ENCODE results near the gene GTPBP3.

Gene GTPBP3

DNA sequence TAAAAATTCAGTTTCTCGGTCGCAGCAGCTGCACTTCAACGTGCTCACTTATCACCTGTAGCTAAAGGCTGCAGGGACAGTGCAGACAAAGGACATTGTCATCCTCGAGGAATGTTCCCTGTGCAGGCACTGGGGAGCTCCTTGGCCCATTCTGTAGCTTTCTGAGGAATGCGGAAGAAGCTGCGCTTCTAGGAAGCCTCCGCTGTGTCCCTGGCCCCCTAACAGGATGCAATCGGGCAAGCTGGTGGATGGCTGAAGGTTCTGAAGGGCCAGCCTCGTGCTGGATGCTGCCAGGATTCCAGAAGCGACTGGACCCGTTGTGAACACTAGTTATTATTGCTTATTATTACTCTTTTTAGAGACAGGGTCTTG, 10.8 kb upstream of the GTPBP3 start:
- DNase-seq = no peak

DNA sequence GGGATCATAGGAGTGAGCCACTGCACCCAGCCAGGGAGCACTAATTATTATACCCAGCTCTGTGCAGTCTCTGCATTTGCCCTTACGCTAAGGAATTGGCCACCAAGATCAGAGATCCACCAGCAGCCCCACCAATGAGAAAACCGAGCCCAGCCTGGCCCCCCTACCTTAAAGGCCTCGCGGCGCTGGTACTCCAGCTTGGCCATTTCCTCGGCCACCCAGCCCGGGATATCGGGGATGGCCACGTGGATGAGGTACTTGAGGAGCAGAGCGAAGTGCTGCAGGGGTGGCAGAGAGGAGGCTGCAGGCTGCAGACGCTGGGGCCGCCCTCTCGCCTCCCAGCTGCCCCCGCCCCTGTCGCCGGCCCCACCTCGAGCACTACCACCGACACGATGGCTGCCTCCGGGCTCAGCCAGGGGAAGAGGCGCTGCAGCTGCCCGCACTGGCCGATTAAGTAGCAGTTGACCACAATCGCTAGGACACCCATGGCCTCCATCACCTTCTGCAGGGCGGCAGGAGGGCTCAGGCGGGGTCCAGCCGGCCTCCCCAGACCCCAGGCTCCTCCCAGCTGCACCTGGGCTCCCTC, 10.2 kb upstream of the GTPBP3 start:
- intact Hi-C loops (cut with DNase I) = no loop called here

More for the DNA sequence above, 10.8 kb upstream of the GTPBP3 start:
- intact Hi-C loops (cut with DNase I) = no loop called here

DNA sequence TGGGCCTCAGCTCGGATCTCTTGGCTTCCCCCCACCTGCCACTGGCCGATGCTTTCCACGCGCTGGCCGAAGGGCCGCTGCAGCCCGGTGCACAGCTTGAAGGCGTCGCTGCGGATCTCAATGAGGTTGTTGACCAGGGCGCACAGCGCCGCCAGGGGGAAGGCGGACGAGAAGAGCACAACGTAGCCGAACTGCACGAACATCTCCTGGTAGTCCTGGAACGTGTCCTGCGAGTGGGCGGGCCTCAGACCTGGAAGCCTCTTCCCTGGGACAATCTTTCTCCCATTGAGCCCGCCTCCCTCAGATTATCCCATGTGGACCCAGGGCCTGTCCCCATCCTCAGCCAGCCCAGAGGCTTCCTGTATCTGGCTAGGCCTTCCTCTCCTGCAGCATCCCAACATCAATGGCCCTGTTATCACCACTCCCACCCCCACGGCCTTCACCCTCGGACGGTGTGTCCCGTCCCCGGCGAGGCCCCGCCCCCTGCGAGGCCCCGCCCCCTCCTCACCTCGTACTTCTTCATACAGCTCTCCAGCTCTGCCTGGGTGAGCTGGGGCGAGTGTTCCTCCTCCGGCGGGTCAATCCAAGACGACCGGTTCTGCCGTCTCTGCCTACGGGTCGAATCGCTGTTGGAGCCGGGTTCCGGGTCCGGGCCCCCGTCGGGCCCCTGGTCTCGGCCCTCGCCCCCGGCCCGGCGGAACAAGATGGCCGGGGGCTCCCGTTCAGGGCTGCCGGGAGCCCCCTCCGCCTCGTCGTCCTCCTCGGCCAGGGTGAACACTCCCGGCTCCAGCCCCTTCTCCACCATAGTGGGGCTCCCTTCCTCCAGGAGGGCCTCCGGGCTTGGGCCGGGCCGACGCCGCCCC, 9.5 kb upstream of the GTPBP3 start:
- DNase-seq = no peak
- intact Hi-C loops (cut with DNase I) = no loop called here

More for the DNA sequence above, 10.2 kb upstream of the GTPBP3 start:
- DNase-seq = no peak

DNA sequence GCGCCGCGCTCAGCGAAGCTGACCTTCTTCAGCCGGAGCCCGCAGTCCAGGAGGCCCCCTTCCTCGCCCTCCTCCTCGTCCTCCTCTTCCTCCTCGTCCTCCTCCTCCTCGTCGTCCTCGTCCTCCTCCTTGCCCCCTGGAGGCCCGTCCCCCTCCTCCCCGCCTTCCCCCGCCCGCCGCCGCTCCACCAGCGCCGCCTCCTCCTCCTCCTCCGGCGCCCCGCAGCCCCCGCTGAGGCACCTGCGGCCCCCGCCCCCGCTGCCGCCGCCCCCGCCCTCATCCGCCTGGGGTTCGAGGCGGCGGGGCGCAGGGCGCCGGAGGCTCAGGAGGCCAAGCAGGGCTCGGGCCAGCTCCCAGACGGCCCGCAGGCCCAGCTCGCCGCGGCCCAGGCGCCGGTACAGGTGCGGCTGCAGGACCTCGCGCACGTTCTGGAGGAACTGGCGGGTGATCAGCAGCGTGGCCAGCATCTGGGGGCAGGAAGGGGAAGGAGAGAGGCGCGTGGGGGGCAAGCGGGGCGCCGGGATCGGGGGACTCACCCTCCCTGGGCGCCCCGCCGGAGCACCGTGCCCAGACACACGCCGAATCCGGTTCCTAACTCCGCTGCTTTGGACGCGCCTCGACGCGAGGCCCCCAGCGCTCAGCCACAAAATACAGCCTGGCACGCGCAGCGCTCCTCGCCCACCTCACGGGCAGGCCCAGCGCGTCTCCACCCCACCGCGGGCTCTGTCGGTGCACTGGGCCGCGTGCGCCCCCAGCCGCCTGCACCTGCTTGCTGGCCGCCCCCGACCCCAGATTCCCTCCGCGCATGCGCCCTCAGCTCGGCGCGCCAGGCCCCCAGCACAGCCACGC, 8.6 kb upstream of the GTPBP3 start:
- intact Hi-C loops (cut with DNase I) = no loop called here
- peak in 1 of 10 donors; percentile 79 for DNase-seq

DNA sequence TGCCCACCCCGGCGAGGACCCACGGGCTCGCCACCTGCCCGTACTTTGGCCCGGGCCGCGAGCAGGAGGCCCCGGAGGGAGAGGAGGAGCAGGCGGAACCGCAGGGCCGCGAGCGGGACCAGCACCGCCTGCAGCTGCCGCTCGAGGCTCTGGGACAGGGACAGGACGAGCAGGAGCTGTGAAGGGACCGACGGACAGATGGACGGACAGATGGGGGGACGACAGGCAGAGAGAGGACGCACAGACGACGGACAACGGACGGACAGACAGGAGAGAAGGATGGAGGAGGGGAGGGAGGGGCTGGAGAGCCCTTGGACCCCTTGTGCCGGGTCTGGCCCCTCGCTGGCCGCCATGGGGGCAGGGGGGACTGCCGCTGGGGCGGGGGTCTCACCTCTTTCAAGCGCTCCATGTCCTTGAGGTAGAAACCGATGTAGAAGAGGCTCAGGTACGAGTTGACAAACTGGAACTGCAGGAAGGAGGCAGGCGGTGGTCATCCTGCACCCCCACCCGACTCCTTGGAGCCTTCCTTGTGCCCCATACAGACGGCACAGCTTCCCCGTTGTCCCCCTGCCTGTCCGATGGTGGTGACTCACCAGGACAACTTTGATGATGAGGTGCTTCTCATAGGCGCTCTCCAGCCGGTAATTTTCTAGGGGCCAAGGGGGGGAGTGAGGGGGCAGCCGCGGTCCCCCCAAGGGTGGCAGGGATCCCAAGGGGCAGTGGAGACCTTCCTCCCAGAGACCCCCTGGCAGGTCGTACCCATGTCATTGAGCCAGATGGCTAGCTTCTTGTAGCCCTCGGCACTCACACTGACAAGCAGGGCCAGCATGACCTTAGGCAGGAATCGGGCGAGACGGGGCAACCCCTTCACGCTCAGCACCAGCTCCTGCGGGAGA, 7.7 kb upstream of the GTPBP3 start:
- no peak for DNase-seq
- intact Hi-C loops (cut with DNase I) = loop anchor here (10.0 kb wide), 1 partner anchor 145 kb away; the partner anchor contains the start of gene SLC27A1

DNA sequence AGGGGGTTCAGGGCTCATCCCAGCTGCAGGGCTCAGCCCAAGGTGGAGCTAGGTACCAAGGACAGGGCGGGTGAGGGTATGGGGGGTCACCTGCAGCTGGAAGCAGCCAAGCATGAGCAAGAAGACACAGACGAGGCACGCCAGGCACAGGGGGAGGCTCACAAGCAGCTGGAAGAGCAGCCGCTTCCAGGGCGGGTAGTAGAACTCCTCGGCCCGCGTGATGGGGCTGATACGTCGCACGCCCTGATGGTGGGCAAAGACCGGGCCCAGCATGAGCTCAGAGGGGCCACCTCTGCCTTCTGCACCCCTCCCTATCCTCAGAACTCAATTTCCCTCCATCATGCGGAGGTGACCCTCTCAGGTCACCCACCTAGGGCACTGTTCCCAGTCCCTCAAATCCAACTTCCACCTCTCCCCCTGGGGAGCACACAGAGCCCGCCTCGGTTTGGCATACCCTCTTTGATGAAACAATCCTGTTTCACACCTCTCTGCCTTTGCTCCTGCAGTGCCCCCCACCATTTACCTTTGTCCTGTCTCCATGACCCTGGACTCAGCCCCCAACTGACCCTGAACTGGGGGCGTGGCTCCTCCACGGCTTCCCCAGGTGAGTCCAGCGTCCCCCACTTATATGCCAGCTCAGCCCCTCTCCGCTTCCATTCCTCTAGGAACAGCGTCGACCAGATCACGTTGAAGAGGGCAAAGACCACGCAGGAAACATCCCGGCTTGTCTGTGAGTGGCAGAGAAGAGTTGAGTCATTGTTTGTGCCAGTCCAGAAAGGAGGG, 6.9 kb upstream of the GTPBP3 start:
- intact Hi-C loops (cut with DNase I) = loop anchor here (10.0 kb wide), 1 partner anchor 144 kb away; the partner anchor contains the start of gene SLC27A1

DNA sequence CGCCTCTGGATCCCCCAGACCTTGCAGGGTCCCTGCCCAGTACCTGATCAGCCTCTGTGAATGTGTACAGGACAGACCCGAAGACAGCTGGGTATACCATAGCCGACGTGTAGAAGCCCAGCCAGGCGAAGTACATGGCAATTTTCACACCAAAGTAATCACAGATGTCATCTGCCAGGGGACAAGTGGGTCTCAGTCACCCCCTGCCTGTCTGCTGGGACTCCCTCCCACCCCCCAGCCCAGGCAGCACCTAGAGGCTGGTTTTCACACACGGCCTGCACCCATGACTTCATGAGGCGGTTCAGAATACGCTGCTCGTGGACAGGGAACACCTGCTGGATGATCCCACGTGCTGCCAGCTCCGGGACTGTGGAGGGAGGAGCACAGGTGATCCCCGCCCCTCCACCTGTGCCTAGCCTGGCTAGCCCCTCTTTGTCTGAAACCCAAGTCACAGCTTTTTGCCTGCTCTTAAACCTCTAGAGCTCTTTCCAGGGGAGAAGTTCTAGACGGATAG, 6.3 kb upstream of the GTPBP3 start:
- intact Hi-C loops (cut with DNase I) = loop anchor here (10.0 kb wide), 1 partner anchor 144 kb away; the partner anchor contains the start of gene SLC27A1
- no peak for DNase-seq

More for the DNA sequence above, 6.9 kb upstream of the GTPBP3 start:
- no peak for DNase-seq

DNA sequence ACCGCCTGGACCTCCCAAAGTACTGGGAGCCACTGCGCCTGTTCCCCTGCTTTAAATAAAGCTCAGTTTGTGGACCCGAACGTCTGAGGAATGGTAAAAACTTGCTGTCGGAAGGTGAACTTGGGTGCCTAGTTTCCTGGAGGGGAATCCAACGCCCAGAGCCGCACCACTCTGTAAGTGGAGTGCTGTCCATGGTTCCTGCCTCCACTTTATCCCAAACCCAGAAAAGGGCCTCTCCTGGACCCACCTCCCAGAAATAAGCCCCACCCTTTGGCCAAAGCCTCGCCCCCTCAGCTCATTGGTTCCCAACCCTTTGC, 5.0 kb upstream of the GTPBP3 start:
- intact Hi-C loops (cut with DNase I) = loop anchor here (10.0 kb wide), 1 partner anchor 142 kb away; the partner anchor contains the start of gene SLC27A1

DNA sequence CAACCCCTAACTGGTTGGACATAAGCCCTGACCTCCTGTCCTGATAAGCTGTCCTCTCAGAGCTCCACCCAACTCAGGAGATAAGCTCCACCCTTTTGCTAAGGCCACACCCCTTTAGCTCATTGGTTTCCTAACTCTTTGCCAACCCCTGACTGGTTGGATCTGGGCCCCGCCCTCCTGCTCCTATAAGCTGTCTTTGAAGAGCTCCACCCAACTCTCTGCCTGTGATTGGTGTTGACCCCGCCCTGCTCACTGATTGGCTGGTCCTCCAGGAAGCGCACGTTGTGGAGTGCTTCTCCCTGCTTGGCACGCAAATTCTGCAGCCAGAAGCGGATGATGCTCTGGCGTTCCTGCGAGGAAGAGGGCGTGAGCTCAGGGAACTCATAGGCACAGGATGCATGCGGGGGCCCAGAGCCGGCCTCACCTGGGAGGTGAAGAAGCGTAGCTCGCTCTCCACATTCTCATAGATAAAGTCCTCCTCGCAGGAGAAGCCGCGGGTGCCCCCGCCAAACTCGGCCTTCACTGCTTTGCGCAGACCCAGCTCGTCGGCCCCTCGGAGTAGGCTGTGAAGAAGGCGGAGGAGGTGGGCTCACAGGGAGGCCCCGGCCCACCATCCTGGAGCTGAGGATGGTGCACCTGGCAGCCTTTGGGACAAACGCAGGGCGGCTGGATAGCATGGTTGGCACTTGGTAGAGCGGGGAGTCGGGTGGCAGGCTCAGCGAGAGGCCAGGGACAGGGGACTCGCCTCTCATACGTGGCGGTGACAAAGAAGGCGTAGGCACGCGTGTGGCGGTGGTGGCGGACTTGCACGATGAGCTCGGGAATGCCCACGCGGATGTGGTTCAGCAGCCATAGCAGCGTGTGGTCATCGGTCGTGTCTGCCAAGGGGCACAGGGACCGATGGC, 4.4 kb upstream of the GTPBP3 start:
- intact Hi-C loops (cut with DNase I) = loop anchor here (10.0 kb wide), 1 partner anchor 142 kb away; the partner anchor contains the start of gene SLC27A1

More for the DNA sequence above, 5.0 kb upstream of the GTPBP3 start:
- DNase-seq = no peak

DNA sequence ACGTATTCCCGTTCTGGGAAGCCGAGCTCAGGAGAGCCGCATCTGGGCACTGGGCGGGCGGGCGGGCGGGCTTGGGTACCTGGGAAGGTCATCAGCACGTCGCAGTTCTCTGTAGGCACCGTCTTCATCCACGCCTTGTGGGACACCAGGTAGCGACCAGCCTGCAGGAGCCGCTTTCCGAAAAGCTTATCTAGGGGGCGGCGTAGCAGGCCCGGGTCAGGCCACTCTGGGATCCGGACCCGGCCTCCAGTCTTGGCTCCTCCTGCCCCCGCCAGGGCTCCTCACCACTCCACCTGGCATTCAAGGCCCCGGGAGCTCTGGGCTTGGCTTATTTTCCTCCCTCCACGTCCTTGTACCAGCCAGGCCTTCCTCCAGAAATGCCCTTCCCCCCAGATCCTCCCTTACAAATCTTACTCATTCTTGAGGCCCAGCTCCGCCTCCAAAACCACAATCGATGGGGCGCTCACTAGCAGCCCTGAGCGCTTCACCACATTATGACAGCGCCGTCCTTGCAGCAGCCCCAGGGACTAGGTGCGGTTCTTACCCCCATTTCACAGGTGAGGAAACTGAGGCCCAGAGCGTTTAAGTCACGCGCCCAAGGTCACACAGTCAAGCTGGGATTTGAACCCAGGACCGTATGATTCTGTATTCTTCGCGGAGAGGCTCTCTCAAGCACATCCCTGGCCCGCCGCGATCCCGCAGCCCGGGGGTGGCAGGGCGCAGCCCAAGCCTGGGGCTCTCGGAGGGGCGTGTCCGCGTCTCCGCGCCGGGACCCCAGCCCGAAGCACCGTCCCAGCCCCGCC, 3.5 kb upstream of the GTPBP3 start:
- intact Hi-C loops (cut with DNase I) = loop anchor here (1.0 to 10.0 kb wide), 2 partner anchors 25 to 141 kb away; partner anchors contain the start of genes DDA1 and SLC27A1
- DNase-seq = no peak

More for the DNA sequence above, 4.4 kb upstream of the GTPBP3 start:
- DNase-seq = peak in 1 of 10 donors; percentile 28

DNA sequence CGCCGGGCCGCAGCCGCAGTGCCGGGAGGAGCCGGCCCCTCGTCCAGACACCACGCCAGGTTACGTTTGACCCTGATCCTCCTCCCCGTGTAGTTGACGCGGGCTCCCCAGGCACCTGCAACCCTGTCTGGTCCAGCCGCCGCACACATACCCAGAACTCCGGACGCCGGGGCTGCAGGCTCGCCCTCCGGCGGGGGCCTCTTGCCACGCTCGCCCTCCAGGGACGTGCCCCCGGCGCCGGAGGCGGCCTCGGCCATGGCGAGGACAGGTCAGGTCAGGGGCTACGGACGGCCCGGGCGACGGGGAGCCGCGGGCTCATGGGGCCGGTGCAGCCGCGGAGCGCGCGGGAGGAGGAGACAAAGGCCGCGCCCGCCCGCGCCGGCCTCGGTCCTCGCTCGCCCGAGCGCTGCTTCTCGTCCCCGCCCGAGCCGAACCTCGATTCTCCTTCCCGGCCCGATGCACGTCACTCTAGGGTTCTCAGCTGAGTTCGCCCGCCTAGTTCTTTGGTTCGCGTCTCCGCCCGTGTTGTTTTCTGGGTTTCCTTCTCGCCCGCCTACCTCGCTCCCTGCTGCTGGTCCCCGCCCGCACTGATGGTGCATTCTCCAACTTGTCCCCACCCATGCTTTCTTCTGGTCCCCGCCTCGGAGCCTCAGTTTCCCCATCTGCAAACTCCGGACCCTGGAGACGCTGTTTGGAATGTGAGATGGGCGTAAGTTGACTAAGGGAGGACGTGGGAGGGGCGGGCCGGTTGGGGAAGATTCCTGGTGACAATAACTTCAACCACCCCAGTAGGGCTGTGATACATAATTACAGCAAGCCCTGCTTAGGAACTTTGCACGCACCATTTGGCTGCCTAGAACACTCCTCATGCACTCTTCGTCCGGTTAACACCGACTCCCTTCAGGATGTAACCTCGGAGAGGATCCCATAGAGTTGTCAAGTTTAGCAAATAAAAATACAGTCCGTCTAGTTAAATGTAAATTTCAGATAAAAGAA, 2.6 kb upstream of the GTPBP3 start, which contains the start of gene ANO8:
Gene ANO8 (minus strand): TSS at position 442 of the 996 bp plus-strand sequence. CDS start 185 bp downstream, at position 257.
- peak; percentile 94 to 99 (median 97) for DNase-seq
- intact Hi-C loops (cut with DNase I) = loop anchor here (1.0 to 10.0 kb wide), 2 partner anchors 25 to 140 kb away; partner anchors contain the start of genes DDA1 and SLC27A1

DNA sequence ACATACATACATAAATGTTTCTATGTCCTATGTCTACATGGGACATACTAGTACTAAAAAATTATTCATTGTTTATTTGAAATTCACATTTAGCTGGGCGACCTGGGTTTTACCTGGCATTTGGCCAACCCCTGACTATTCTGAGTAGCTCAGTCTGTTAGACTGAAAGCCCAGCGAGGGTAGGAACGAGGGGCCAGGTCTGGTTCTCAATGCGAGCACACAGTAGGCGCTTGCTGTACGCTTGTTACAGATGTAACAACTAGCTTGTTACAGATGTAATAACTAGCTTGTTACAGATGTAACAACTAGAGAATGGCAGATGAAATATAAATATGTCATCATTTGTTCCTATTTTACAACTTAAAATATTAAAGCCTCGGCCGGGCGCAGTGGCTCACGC, 1.8 kb upstream of the GTPBP3 start:
- intact Hi-C loops (cut with DNase I) = loop anchor here (10.0 kb wide), 1 partner anchor 139 kb away; the partner anchor contains the start of gene SLC27A1
- DNase-seq = no peak

DNA sequence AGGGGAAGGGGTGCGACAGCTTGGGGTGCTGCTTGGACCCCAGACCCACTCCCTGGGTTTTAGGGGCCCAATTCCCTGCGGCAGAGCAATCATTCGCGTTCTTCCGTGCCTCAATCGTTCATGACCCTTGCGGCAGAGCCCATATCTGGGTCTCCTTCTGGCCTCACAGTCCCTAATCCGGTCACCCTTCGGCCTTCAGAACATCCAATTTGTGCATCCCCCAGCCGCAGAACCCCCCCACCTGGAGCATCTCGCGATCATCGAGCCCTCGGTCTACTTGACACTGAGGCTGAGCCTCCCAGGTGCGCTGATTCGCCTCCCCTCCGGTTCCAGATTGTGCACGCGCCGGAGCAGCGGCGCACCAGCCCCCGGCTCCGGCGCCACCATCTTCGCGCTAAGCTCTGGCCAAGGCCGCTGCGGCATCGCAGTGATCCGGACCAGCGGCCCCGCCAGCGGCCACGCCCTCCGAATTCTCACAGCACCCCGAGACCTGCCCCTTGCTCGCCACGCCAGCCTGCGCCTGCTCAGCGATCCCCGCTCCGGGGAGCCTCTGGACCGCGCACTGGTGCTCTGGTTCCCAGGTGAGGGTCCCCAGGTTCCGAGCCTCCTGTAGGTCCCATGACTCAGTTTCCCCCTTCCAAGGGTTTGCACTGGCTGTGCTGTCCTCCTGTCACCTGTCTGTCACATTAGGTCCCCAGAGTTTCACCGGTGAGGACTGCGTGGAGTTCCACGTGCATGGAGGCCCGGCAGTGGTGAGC, 501 bp downstream of the GTPBP3 start:
- intact Hi-C loops (cut with DNase I) = loop anchor here (2.0 to 10.0 kb wide), 2 partner anchors 35 to 137 kb away; partner anchors contain the start of genes ABHD8 and SLC27A1
- DNase-seq = peak in 2 of 10 donors; percentile 81 to 87

DNA sequence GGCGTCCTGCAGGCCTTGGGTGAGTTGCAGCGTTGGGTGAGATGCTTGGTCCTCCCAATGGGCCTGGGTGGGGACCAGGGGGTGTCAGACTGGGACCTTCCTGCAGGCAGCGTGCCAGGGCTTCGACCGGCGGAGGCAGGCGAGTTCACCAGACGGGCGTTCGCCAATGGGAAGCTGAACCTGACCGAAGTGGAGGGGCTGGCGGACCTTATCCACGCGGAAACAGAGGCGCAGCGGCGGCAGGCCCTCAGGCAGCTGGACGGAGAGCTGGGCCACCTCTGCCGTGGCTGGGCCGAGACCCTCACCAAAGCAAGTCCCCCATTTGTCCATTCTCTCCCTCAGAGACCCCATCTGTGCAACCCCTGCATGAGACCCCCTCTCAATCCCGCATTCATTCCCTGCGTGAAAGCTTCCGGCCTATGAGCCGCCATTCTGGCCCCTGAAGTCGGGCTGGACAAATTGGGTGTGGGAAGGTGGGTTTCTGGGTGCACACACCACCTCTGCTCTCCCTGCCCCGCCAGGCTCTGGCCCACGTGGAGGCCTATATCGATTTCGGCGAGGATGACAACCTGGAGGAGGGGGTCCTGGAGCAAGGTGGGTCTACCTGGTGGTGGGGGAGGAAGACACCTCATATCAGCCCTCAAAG, 1.2 kb downstream of the GTPBP3 start:
- peak in 1 of 10 donors; percentile 82 for DNase-seq
- intact Hi-C loops (cut with DNase I) = loop anchor here (10.0 kb wide), 1 partner anchor 136 kb away; the partner anchor contains the start of gene SLC27A1
